ENCODE data around the gene MS4A15. TPM values are rescaled to one million over a fixed set of nuclear protein-coding genes. Genes with fewer than 3 reads are reported as not detected.

The MS4A15 gene
- total and polyA plus RNA-seq, 2 experiments from 2014 or later: not detected

GRCh38 chr11:60748225-60748624 is 8.4 kb upstream of the MS4A15 start:
- H3K27me3 ChIP-seq (replicated peaks; ENCODE audit: insufficient read depth): peaks cover 4% of the 10 kb centered on the region; the same call in 1 of the 2 replicates
- no peak overlapping the region for H3K9ac ChIP-seq
- no peaks in the 10 kb centered on the region for H3K79me2 ChIP-seq (ENCODE audit: insufficient read depth)
- H3K9me3 ChIP-seq (ENCODE audit: low read depth): no peaks in the 10 kb centered on the region
- H3K4me1 ChIP-seq (ENCODE audit: insufficient read depth): no peaks in the 10 kb centered on the region
- no peaks in the 10 kb centered on the region for H3K36me3 ChIP-seq (ENCODE audit: low read depth)
- H3F3A ChIP-seq (ENCODE audit: insufficient read depth): no peaks in the 10 kb centered on the region
- DNase-seq: no peak
- no peaks in the 10 kb centered on the region for H3K9me2 ChIP-seq (ENCODE audit: insufficient read depth)
- no peak overlapping the region for H3K4me2 ChIP-seq (ENCODE audit: unreplicated experiment)
- no peak overlapping the region for H2AFZ ChIP-seq
- H3K27ac ChIP-seq: no peak overlapping the region
- 64 to 65% methylated on average over 17 of the region's 17 CpGs for WGBS, 2 experiments (ENCODE audit: low coverage in 1 of 2, low lambda C conversion rate in 2 of 2, missing lambda C conversion rate in 2 of 2)
- H4K20me1 ChIP-seq (ENCODE audit: insufficient read depth): no peaks in the 10 kb centered on the region
- no peak overlapping the region for H3K4me3 ChIP-seq
- in situ Hi-C loops (cut with MboI): no loop called here
- no peak for TF ChIP-seq EZH2 (IDR thresholded peaks at IDR 0.05; ENCODE audit: insufficient read depth, poor library complexity, severe bottlenecking)
- no peak for TF ChIP-seq EZH2phosphoT487 (IDR thresholded peaks at IDR 0.05; ENCODE audit: insufficient read depth, low read depth)

DNA sequence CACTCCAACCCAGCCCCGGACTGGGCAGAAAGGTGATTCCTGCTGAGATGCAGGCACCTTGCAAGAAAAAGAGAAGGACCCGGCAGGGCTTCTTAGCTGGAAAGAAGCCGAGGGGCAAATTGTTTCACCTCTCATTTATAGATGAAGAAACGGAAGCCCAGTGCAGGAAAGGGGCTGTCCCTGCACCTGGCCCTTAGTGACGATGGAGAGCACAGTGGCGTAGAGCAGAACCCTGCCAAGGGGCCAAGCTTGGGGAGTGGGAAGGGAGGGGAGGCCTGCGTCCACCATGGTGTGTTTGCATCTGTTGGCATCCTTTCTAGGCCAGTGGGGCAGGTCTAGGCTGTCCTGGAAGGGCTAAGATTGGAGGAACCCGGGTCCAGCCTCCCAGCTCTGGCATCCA is 7.8 kb upstream of the MS4A15 start:
- Histone ChIP-seq H3K9ac (no peak overlapping the region), H2AFZ (no peak overlapping the region), H3K4me3 (no peak overlapping the region), H3K27me3 (replicated peaks; ENCODE audit: insufficient read depth) (peaks cover 4% of the 10 kb centered on the region), H3F3A (ENCODE audit: insufficient read depth) (no peaks in the 10 kb centered on the region), H3K36me3 (ENCODE audit: low read depth) (no peaks in the 10 kb centered on the region), H3K4me2 (ENCODE audit: unreplicated experiment) (no peak overlapping the region), H3K9me3 (ENCODE audit: low read depth) (no peaks in the 10 kb centered on the region), H3K9me2 (ENCODE audit: insufficient read depth) (no peaks in the 10 kb centered on the region), H3K4me1 (ENCODE audit: insufficient read depth) (no peaks in the 10 kb centered on the region), H3K79me2 (ENCODE audit: insufficient read depth) (no peaks in the 10 kb centered on the region), H3K27ac (no peak overlapping the region), H4K20me1 (ENCODE audit: insufficient read depth) (no peaks in the 10 kb centered on the region)
- TF ChIP-seq EZH2 (IDR thresholded peaks at IDR 0.05; ENCODE audit: insufficient read depth, poor library complexity, severe bottlenecking): no peak
- TF ChIP-seq EZH2phosphoT487 (IDR thresholded peaks at IDR 0.05; ENCODE audit: insufficient read depth, low read depth): no peak
- DNase-seq: no peak
- in situ Hi-C loops (cut with MboI): no loop called here
- 36 to 39% methylated on average over 8 of the region's 8 CpGs for WGBS, 2 experiments (ENCODE audit: low coverage in 1 of 2, low lambda C conversion rate in 2 of 2, missing lambda C conversion rate in 2 of 2)

- Histone ChIP-seq H3K79me2 (ENCODE audit: insufficient read depth) (no peaks in the 10 kb centered on the region), H3K9me3 (ENCODE audit: low read depth) (no peaks in the 10 kb centered on the region), H3K27ac (no peak overlapping the region), H2AFZ (no peak overlapping the region), H3K9ac (no peak overlapping the region), H3K4me1 (ENCODE audit: insufficient read depth) (no peaks in the 10 kb centered on the region), H3K9me2 (ENCODE audit: insufficient read depth) (no peaks in the 10 kb centered on the region), H3K4me2 (ENCODE audit: unreplicated experiment) (no peak overlapping the region), H4K20me1 (ENCODE audit: insufficient read depth) (no peaks in the 10 kb centered on the region), H3F3A (ENCODE audit: insufficient read depth) (no peaks in the 10 kb centered on the region), H3K4me3 (no peak overlapping the region), H3K36me3 (ENCODE audit: low read depth) (no peaks in the 10 kb centered on the region), H3K27me3 (replicated peaks; ENCODE audit: insufficient read depth) (peaks cover 6% of the 10 kb centered on the region)
- TF ChIP-seq EZH2phosphoT487 (IDR thresholded peaks at IDR 0.05; ENCODE audit: insufficient read depth, low read depth) (no peak), EZH2 (IDR thresholded peaks at IDR 0.05; ENCODE audit: insufficient read depth, poor library complexity, severe bottlenecking) (no peak)
- WGBS, 2 experiments (ENCODE audit: low coverage in 1 of 2, low lambda C conversion rate in 2 of 2, missing lambda C conversion rate in 2 of 2): 19 to 23% methylated on average over 3 of the region's 3 CpGs
- in situ Hi-C loops (cut with MboI): no loop called here
- DNase-seq: no peak
Observed at GRCh38 chr11:60750911-60751310, 5.8 kb upstream of the MS4A15 start.

GRCh38 chr11:60753309-60753708 is 3.4 kb upstream of the MS4A15 start:
- H2AFZ ChIP-seq: no peak overlapping the region
- in situ Hi-C loops (cut with MboI): no loop called here
- H3K27me3 ChIP-seq (replicated peaks; ENCODE audit: insufficient read depth): peaks cover 30% of the 10 kb centered on the region
- no peaks in the 10 kb centered on the region for H3K9me3 ChIP-seq (ENCODE audit: low read depth)
- no peaks in the 10 kb centered on the region for H3K79me2 ChIP-seq (ENCODE audit: insufficient read depth)
- no peak for DNase-seq
- H3F3A ChIP-seq (ENCODE audit: insufficient read depth): no peaks in the 10 kb centered on the region
- no peak overlapping the region for H3K27ac ChIP-seq
- H3K4me1 ChIP-seq (ENCODE audit: insufficient read depth): no peaks in the 10 kb centered on the region
- H3K9me2 ChIP-seq (ENCODE audit: insufficient read depth): no peaks in the 10 kb centered on the region
- no peak for TF ChIP-seq EZH2 (IDR thresholded peaks at IDR 0.05; ENCODE audit: insufficient read depth, poor library complexity, severe bottlenecking)
- no peak for TF ChIP-seq EZH2phosphoT487 (IDR thresholded peaks at IDR 0.05; ENCODE audit: insufficient read depth, low read depth)
- 36 to 37% methylated on average over 4 of the region's 4 CpGs for WGBS, 2 experiments (ENCODE audit: low coverage in 1 of 2, low lambda C conversion rate in 2 of 2, missing lambda C conversion rate in 2 of 2)
- H3K4me3 ChIP-seq: no peak overlapping the region
- H3K4me2 ChIP-seq (ENCODE audit: unreplicated experiment): no peak overlapping the region
- no peak overlapping the region for H3K9ac ChIP-seq
- no peaks in the 10 kb centered on the region for H4K20me1 ChIP-seq (ENCODE audit: insufficient read depth)
- no peaks in the 10 kb centered on the region for H3K36me3 ChIP-seq (ENCODE audit: low read depth)

GRCh38 chr11:60754887-60755286 is 1.8 kb upstream of the MS4A15 start:
- no peaks in the 10 kb centered on the region for H3F3A ChIP-seq (ENCODE audit: insufficient read depth)
- no peaks in the 10 kb centered on the region for H4K20me1 ChIP-seq (ENCODE audit: insufficient read depth)
- no peaks in the 10 kb centered on the region for H3K9me2 ChIP-seq (ENCODE audit: insufficient read depth)
- H3K4me1 ChIP-seq (ENCODE audit: insufficient read depth): no peaks in the 10 kb centered on the region
- peaks cover 40% of the 10 kb centered on the region for H3K27me3 ChIP-seq (replicated peaks; ENCODE audit: insufficient read depth)
- DNase-seq: no peak
- no peaks in the 10 kb centered on the region for H3K9me3 ChIP-seq (ENCODE audit: low read depth)
- H3K9ac ChIP-seq: no peak overlapping the region
- no peak overlapping the region for H3K4me2 ChIP-seq (ENCODE audit: unreplicated experiment)
- H3K4me3 ChIP-seq: no peak overlapping the region
- H3K79me2 ChIP-seq (ENCODE audit: insufficient read depth): no peaks in the 10 kb centered on the region
- H2AFZ ChIP-seq: no peak overlapping the region
- in situ Hi-C loops (cut with MboI): no loop called here
- H3K36me3 ChIP-seq (ENCODE audit: low read depth): no peaks in the 10 kb centered on the region
- no peak overlapping the region for H3K27ac ChIP-seq
- WGBS, 2 experiments (ENCODE audit: low coverage in 1 of 2, low lambda C conversion rate in 2 of 2, missing lambda C conversion rate in 2 of 2): 39 to 45% methylated on average over 6 of the region's 6 CpGs
- no peak for TF ChIP-seq EZH2 (IDR thresholded peaks at IDR 0.05; ENCODE audit: insufficient read depth, poor library complexity, severe bottlenecking)
- no peak for TF ChIP-seq EZH2phosphoT487 (IDR thresholded peaks at IDR 0.05; ENCODE audit: insufficient read depth, low read depth)
